Activated T-cell treated with anti-CD3 and anti-CD28 coated beads for 48 hours (primary cell): ENCODE measurements around the gene CUL7.
A peak's percentile ranks its signal among the peaks of the same experiment; 100 is the strongest.

ENCODE experiments used
- DNase-seq: peaks from one replicate; pipeline ENCODE4 v3.0.0-alpha.2; 2020; ENCODE audit warnings: low read depth

The CUL7 gene

GRCh38 chr6:43077333-43077809 lies 23.7 kb upstream of the CUL7 start:
- DNase-seq, result no peak

GRCh38 chr6:43076464-43077332 lies 23.0 kb upstream of the CUL7 start:
- DNase-seq, result no peak

GRCh38 chr6:43075670-43076463 lies 22.2 kb upstream of the CUL7 start, which contains the start of gene PTK7:
Gene PTK7 (plus strand): TSS chr6:43076314. CDS start chr6:43076489, 175 bp downstream.
- peak; percentile 38 for DNase-seq

- DNase-seq, result no peak
These were observed 21.4 kb upstream of the CUL7 start for GRCh38 chr6:43074847-43075669.

- no peak for DNase-seq
These were observed 16.5 kb upstream of the CUL7 start for GRCh38 chr6:43070028-43070632.

GRCh38 chr6:43062818-43063217 lies 9.2 kb upstream of the CUL7 start:
- DNase-seq, result no peak

- DNase-seq, result no peak
These were observed 8.2 kb upstream of the CUL7 start for GRCh38 chr6:43061861-43062260.

GRCh38 chr6:43060755-43061633 lies 7.3 kb upstream of the CUL7 start:
- DNase-seq, result no peak

- DNase-seq, result no peak
These were observed 6.5 kb upstream of the CUL7 start for GRCh38 chr6:43060034-43060754.

GRCh38 chr6:43059168-43060033 lies 5.8 kb upstream of the CUL7 start, which contains the start of the genes KLC4 and MRPL2:
Gene KLC4 (plus strand): TSS chr6:43059631. CDS start chr6:43061336, 1,705 bp downstream.
Gene MRPL2 (minus strand): TSS chr6:43059434. CDS start chr6:43059381, 53 bp downstream.
- DNase-seq, result peak; percentile 94

- DNase-seq, result no peak
These were observed 4.9 kb upstream of the CUL7 start for GRCh38 chr6:43058531-43058930.

GRCh38 chr6:43055966-43056365 lies 2.3 kb upstream of the CUL7 start:
- DNase-seq, result no peak

GRCh38 chr6:43054206-43054943 lies 724 bp upstream of the CUL7 start:
- DNase-seq, result no peak

GRCh38 chr6:43052842-43053544 lies 658 bp downstream of the CUL7 start:
- no peak for DNase-seq

- DNase-seq, result no peak
These were observed 1.3 kb downstream of the CUL7 start for GRCh38 chr6:43052225-43052841.

- DNase-seq, result no peak
These were observed 2.7 kb downstream of the CUL7 start for GRCh38 chr6:43050981-43051380.

- DNase-seq, result no peak
These were observed 5.7 kb downstream of the CUL7 start for GRCh38 chr6:43047998-43048397.
